GM13977 (cell line): Measurements from ENCODE around the gene EIF2B5.

ENCODE experiments used
- DNase-seq: peaks from one replicate; pipeline ENCODE4 v3.0.0; 2012; ENCODE audit warnings: low spot score
- CTCF ChIP-seq: IDR thresholded peaks from 2 replicates; pipeline ENCODE4 v1.5.1; 2012; ENCODE audit warnings: mild to moderate bottlenecking, control low read depth; ENCODE audit not compliant: insufficient read depth; ENCODE audit errors: extremely low read depth, missing control alignments
- in situ Hi-C: fragments of 300-500 bp; cut with MboI; formaldehyde crosslinking; loops from one replicate; pipeline ENCODE4 v1.12.0; 2022; ENCODE audit warnings: low sequenced_read_pairs, low pct_unique_long_range_greater_than_20kb, mixed read lengths, inconsistent platforms; ENCODE audit not compliant: unreplicated experiment

The EIF2B5 gene

GRCh38 chr3:184133840-184134745, 1.1 kb upstream of the EIF2B5 start:
- TF ChIP-seq CTCF = no peak
- peak; percentile 55 for DNase-seq
- in situ Hi-C loops = no loop called here

- in situ Hi-C loops = no loop called here
- no peak for TF ChIP-seq CTCF
- no peak for DNase-seq
These were observed 411 bp upstream of the EIF2B5 start for GRCh38 chr3:184134746-184135148.

GRCh38 chr3:184135911-184136260, 728 bp downstream of the EIF2B5 start:
- TF ChIP-seq CTCF = no peak
- in situ Hi-C loops = no loop called here
- DNase-seq = no peak

GRCh38 chr3:184140436-184140835, 5.3 kb downstream of the EIF2B5 start:
- no peak for TF ChIP-seq CTCF
- in situ Hi-C loops = no loop called here
- DNase-seq = no peak

- TF ChIP-seq CTCF = no peak
These were observed 7.0 kb downstream of the EIF2B5 start for GRCh38 chr3:184142199-184142598.

GRCh38 chr3:184143327-184143726, 8.2 kb downstream of the EIF2B5 start:
- no peak for TF ChIP-seq CTCF
- in situ Hi-C loops = no loop called here
- DNase-seq = no peak

More at GRCh38 chr3:184142199-184142598, 7.0 kb downstream of the EIF2B5 start:
- in situ Hi-C loops = no loop called here
- no peak for DNase-seq

- DNase-seq = no peak
- in situ Hi-C loops = no loop called here
- no peak for TF ChIP-seq CTCF
These were observed 9.3 kb downstream of the EIF2B5 start for GRCh38 chr3:184144505-184144904.
